NCI-H2227 treated with DMSO at 0.1 percent for 48 hours (cell line): ENCODE measurements around the gene CNTFR.

ENCODE experiments used
- DNase-seq: peaks from one replicate; lab custom pipeline; 2025; lab: John Stamatoyannopoulos, UW

The CNTFR gene

GRCh38 chr9:34572092-34572491 lies 17.4 kb downstream of the CNTFR start:
- DNase-seq = no peak

GRCh38 chr9:34571481-34571810 lies 18.1 kb downstream of the CNTFR start:
- no peak for DNase-seq

- DNase-seq = no peak
Measured at GRCh38 chr9:34570809-34571480, 18.6 kb downstream of the CNTFR start.

DNA sequence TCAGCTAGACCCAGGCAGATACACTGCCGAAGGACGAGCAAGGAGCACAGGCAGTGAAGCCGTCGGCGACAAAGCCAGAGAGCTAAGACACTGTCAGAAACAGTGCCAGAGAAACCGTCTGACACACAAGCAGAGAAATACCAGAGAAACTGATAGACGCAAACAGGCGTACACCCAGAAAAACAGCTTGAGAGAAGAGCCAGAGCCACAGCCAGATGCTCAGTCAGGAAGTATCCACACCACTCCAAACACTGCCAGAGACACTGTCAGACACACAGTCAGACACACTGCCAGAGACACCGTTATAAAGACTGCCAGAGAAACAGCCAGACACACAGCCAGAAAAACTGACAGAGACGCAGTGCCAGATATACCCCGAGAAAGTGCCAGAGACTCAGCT lies 19.1 kb downstream of the CNTFR start:
- DNase-seq = no peak

GRCh38 chr9:34568774-34569173 lies 20.8 kb downstream of the CNTFR start:
- DNase-seq = no peak

- DNase-seq = no peak
Measured at GRCh38 chr9:34568133-34568532, 21.4 kb downstream of the CNTFR start.

GRCh38 chr9:34566972-34567371 lies 22.6 kb downstream of the CNTFR start:
- no peak for DNase-seq

DNA sequence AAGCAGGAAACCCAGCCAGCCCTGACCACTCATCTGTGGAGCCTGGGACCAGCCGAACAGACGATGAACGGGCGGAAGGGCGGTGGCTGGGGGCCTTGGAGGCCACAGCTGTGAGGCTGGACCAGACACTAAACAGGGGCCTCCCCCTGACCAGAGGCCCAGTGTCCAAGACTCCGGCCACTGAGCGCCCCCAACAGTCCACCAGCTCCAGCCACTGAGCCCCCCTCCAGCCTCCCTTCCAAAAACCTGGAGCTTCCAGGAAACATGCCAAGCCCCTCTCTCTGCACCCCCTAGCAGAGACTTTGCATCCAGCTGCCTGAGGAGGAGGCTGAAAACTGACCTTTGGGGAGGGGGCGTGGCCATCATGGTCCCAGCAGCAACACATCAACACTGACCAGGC lies 23.2 kb downstream of the CNTFR start:
- no peak for DNase-seq

DNA sequence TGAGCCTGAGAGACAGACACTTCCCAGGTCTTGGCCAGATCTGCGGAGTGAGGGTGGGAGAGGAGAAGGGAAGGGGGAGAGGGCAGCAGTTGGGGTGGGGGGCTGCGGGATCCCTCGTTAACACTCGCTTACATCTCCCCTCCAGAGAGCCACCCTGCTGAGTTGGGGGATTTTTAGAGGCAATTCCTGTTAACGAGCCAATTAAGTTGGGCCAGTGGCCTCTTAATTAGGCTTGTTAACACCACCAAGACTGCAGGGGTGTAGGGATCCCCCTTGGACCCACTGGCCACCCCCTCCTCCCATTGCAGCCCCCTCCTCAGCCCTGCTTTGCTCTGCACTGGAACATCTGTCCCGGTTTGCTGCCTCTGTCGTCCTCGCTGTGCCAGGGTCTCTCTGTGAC lies 23.7 kb downstream of the CNTFR start:
- no peak for DNase-seq

DNA sequence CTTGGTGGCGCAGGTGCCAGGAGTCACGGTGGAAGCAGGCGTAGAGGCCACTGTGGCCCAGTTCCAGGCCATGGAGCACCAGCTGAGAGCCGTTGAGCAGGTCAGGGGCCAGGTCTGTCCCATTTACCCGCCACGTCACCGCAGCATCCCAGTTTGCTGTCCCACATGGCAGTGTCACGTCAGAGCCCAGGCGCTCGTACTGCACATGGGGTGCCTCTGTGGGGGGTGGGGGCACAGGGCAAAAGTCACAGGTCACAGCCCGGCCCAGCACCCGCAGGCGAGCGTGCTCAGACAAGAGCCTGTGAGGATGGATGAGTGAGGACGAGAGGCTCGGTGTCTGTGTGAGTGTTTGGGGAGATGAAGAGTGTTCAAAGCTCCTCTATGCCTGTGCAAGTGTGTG lies 24.9 kb downstream of the CNTFR start:
- DNase-seq = no peak

DNA sequence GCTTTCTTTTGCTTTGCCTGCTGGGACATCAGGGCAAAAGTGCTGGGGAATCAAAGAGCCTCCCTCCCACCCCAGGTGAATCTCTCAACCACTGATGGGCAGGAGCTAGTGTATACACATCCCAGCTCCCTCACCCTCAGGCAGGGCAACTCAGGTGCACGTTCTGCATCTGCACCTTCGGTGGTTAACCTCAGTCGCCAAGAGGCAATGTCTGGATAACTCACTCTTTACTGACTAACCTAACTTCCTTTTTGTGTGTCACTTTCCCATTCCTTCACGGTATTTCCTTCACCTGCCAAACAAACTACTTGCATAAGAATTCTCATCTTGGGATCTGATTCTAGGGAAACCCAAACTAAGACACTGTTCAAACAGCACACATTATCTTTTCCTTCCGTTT lies 26.3 kb downstream of the CNTFR start:
- DNase-seq = no peak

GRCh38 chr9:34562135-34562745 lies 27.3 kb downstream of the CNTFR start:
- DNase-seq = no peak

DNA sequence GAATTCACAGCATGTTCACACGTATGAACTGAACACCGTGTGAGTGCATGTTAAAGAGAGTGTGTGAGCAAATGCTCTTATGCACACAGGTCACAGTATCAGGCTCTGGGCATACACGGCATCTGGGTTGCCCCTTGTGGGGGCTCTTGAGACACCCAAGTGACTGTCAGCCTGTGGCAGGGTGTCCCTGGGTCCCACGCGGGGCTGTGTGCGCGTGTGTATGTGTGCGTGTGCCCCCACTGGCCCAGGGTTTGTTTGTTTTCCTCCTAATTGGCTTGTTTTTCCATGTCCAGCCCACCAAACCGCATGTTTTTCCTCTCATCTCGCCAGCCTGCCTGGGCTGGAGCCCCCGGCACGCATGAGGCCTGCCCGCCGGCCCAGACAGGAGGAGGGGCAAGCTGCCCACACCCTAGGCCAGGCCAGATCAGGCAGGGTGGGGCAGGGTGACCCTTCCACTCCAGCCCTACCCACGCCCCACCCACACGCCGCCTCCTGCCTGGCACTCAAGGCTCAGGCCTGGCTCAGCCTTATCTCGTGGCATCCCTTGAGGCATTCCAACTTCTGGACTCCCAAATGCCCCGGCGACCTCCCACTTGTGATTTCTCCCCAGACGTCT lies 28.8 kb downstream of the CNTFR start:
- DNase-seq = no peak

DNA sequence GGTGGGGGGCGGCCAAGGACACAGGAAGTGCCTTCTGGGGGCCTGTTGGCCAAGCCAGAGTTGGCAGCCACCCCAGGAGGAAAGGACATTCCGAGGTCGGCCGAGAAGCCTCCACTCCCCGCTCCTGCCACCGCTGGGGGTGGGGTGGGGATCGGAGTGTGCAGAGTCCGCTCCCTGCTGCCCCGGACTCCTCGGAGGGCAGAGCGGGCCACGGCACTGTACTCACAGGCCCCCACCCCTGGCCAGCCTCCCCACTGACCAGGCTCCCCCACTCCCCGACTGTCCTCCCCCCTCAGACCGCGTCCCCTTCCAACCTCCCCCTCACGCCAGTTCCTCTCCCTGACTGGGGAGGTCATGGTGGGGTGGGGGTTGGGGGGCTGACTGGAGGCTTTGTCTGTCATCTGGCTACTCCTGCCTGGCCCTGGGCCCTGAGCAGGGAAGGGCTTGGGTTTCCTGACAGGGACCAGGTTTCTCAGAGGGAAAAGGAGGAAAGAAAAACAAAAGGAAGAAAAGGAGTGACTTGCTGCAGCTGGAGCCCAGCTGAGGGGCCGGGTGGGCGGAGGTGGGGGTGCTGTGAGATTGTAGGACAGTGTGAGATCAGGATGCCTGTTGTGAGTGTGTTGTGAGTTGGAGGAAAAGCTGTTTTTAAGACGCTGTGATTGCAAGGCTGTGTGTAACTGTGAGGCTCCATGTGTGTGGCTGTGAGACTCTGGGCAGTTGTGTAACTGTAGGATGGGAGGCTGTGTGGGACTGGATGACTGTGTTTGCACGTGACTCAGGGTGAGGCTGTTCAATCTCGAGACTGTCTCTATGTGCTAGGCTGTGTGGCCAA lies 29.7 kb downstream of the CNTFR start:
- no peak for DNase-seq

DNA sequence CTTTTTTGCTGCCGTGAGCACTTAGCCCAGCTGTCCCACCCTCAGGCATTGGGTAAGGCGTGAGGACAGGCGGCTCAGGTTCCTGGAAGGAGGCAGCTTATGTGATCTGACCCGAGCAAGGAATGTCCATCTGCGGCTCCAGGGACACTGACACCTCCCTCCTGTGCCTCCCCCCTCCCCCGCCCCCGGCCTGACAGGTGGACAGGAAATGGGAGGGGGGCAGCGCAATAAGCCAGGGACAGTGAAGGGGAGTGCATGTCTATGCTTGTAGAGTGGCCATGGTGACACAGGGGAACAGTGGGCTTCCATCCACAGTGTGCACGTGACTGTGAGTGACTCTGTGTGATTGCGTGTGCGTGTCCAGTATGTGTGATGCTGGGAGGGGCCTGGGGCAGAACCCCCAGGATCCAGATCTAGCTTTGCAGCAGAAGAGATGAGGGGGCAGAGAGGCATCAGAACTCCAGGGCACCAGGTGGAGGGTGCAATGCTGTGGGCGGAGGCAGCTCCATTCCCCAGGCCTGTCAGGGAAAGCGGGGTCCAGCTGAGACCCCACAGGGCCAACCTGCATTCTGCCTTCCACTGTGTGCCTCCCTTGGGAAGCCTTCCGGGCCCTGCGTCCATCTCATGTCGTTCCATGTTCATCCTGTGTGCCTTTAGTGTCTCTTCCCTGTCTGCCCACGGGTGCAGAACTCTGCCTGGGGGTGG lies 30.5 kb downstream of the CNTFR start:
- no peak for DNase-seq

GRCh38 chr9:34558364-34558763 lies 31.2 kb downstream of the CNTFR start:
- DNase-seq = no peak

DNA sequence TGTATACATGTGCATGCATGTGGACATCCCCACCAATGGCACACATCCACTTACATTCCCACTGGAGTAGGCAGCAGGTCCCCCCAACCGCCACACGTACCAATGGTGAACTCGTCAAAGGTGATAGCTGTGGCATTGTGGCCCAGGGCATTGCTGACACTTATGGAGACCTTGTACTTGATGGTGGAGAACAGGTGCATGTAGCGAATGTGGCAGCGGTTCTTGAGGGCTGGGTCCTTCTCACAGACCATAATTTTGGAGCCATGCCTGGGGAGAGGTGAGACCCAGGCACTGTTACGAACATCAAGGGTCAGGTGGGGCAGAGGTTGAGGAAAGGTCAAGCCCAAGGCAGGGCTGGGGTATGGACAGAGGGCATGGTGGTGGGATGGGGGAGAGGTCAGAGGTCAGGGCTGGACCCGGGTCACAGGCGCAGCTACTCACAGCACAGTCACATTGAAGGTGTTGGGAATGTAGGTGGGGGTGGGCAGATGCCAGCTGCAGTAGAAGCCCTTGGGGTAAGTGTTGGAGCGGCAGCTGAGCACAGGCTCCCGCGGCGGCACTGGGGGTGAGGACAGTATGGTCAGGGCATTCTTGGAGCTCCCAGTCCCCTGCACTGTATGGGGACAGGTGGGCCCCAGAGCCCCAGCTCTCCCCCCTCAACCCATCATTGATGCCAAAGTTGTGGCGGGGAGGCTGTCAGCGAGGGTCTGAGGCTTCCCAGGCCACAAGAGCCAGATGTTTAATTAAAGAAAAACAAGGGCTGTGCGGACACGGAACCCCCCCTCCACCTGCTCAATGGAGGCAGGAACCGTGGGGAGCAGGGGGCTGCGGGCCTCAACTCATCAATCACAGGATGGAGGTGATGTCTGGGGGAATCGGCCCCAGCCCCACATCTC lies 31.9 kb downstream of the CNTFR start:
- no peak for DNase-seq

- no peak for DNase-seq
Measured at GRCh38 chr9:34556949-34557348, 32.6 kb downstream of the CNTFR start.

- no peak for DNase-seq
Measured at GRCh38 chr9:34555936-34556525, 33.5 kb downstream of the CNTFR start.

DNA sequence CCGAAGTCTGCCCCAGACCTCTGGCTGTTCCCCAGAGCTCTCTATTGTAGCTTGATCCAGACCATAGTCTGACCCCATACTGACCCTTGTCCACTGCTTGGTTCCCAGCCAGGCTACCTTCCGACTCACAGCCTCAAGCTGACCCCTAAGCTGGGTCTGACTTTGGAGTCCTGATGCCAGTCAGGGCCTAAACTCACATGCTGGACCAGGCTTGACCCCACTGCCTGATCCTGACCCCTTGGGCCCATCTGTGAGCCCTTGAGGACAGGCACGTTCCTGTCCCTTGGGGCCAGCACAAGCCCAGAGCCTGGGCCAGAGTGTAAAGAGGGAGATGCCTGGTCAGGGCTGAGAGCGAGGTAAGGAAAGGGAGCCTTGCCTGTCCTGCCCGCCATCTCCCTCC lies 34.0 kb downstream of the CNTFR start:
- DNase-seq = no peak

DNA sequence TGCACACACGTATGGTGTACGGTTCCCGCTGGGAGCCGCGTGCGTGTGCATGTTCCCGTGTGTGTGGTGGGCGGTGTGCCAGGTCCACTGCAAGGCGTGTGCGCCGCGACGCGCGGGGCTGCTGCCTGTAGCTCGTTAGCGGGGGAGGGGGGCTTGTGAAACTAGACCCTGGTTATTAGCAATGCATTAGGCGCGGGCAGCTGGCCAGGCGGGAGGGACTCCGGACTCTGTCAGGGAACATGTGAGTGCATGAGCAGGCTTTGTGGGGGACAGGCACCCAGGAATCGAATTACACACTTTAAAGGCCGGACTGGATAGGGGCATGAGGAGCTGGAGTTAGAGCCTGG lies 34.5 kb downstream of the CNTFR start:
- peak; percentile 22 for DNase-seq
